ENCODE measurements around the gene FBXO34.
A peak's percentile ranks its signal among the peaks of the same experiment; 100 is the strongest.

The FBXO34 gene, protein sequence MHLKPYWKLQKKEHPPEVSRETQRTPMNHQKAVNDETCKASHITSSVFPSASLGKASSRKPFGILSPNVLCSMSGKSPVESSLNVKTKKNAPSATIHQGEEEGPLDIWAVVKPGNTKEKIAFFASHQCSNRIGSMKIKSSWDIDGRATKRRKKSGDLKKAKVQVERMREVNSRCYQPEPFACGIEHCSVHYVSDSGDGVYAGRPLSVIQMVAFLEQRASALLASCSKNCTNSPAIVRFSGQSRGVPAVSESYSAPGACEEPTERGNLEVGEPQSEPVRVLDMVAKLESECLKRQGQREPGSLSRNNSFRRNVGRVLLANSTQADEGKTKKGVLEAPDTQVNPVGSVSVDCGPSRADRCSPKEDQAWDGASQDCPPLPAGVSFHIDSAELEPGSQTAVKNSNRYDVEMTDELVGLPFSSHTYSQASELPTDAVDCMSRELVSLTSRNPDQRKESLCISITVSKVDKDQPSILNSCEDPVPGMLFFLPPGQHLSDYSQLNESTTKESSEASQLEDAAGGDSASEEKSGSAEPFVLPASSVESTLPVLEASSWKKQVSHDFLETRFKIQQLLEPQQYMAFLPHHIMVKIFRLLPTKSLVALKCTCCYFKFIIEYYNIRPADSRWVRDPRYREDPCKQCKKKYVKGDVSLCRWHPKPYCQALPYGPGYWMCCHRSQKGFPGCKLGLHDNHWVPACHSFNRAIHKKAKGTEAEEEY

DNA sequence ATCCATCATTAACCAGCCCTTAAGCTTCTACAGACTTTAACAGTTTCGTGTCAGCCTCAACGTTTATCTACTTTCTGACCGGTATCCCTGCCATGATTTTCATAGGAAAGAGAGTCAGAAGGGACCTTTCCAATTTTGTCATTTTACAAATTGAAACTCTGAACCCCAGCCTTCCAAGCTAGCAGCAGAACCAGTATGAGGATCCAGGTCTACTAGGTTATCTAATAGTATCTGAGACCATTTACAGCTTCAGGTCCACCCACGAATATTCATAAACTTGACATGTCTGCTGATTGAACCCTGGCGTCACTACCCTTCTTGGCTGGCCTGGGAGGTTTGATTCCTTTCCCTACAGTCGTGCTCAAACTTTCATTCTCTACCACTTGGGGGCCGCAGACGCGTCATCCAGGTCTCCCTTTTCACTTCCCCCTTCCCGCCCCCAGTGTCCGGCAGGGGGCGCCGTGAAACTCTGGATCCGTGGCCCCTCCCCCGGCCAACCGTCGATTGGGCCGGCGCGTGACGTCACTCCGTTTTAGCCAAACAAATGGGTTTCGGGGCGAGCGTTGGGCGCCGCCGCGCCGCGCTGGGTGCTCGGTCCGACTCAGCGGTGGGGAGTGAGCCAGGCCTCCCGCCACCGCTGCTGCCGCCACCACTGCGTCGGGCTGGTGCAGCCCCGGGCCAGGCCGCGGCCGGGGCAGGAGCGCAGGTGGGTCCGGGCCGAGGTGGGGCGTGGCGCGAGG, at the start of gene FBXO34:
Gene FBXO34 (plus strand): TSS at position 590 of the 740 bp plus-strand sequence. CDS start 78,970 bp downstream, outside the sequence.
- Histone ChIP-seq H3K4me2 (ENCODE audit: low read depth, low read length, poor library complexity, severe bottlenecking) (peak within 1 kb of the TSS; percentile 85), H3K4me1 (ENCODE audit: insufficient read depth, low read length, poor library complexity, severe bottlenecking) (peaks cover 40% of the 10 kb centered on the region), H3K79me2 (ENCODE audit: insufficient read depth, low read length) (peaks cover 45% of the 10 kb centered on the region), H3F3A (ENCODE audit: low read depth) (no peaks in the 10 kb centered on the region), H3K27me3 (ENCODE audit: insufficient read depth, low read length, poor library complexity, severe bottlenecking) (no peaks in the 10 kb centered on the region), H3K9me2 (replicated peaks; ENCODE audit: low read depth, low read length) (no peaks in the 10 kb centered on the region), H2AFZ (ENCODE audit: low read length) (peak within 1 kb of the TSS; percentile 95), H4K20me1 (ENCODE audit: insufficient read depth, low read length, poor library complexity, severe bottlenecking) (peaks cover 39% of the 10 kb centered on the region), H3K9me3 (ENCODE audit: insufficient read depth, low read depth, low read length) (no peaks in the 10 kb centered on the region), H3K4me3 (ENCODE audit: low read length, poor library complexity, severe bottlenecking) (peak within 1 kb of the TSS; percentile 85), H3K36me3 (ENCODE audit: insufficient read depth, low read length) (no peaks in the 10 kb centered on the region), H3K9ac (ENCODE audit: low read depth, low read length, poor library complexity, severe bottlenecking) (peak within 1 kb of the TSS; percentile 89)
- TF ChIP-seq, protein P1, sequence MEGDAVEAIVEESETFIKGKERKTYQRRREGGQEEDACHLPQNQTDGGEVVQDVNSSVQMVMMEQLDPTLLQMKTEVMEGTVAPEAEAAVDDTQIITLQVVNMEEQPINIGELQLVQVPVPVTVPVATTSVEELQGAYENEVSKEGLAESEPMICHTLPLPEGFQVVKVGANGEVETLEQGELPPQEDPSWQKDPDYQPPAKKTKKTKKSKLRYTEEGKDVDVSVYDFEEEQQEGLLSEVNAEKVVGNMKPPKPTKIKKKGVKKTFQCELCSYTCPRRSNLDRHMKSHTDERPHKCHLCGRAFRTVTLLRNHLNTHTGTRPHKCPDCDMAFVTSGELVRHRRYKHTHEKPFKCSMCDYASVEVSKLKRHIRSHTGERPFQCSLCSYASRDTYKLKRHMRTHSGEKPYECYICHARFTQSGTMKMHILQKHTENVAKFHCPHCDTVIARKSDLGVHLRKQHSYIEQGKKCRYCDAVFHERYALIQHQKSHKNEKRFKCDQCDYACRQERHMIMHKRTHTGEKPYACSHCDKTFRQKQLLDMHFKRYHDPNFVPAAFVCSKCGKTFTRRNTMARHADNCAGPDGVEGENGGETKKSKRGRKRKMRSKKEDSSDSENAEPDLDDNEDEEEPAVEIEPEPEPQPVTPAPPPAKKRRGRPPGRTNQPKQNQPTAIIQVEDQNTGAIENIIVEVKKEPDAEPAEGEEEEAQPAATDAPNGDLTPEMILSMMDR (conservative IDR thresholded peaks at IDR 0.05; ENCODE audit: low read length) = peak; percentile 99
- TF ChIP-seq EZH2phosphoT487 (IDR thresholded peaks at IDR 0.05; ENCODE audit: borderline replicate concordance) = no peak

DNA sequence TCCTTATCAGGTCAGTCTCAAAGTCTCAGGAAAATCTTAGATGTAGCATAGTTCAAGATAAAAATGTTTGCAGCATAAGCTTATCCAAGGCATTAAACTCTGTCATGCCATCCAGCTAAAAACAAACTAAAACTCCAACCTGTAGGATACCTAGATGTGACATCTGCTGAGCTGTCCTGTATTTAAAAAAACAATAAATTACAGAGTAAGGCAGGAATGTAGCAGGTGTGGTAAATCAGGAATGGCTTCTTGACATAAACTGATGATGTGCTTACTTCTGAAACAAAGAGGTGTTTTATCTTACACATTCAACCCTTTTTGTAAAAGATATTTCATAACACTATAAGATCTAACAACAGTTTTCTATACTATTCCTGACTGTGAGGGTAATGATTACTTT, 49.3 kb upstream of the FBXO34 start:
- TF ChIP-seq, protein P1 (conservative IDR thresholded peaks at IDR 0.05; ENCODE audit: low read length) = no peak
- no peak for TF ChIP-seq EZH2phosphoT487 (IDR thresholded peaks at IDR 0.05; ENCODE audit: borderline replicate concordance)
- Histone ChIP-seq H3K4me3 (ENCODE audit: low read length, poor library complexity, severe bottlenecking) (no peak overlapping the region), H3K4me2 (ENCODE audit: low read depth, low read length, poor library complexity, severe bottlenecking) (no peak overlapping the region), H4K20me1 (ENCODE audit: insufficient read depth, low read length, poor library complexity, severe bottlenecking) (no peaks in the 10 kb centered on the region), H3K79me2 (ENCODE audit: insufficient read depth, low read length) (no peaks in the 10 kb centered on the region), H3K9me2 (replicated peaks; ENCODE audit: low read depth, low read length) (no peaks in the 10 kb centered on the region), H3K4me1 (ENCODE audit: insufficient read depth, low read length, poor library complexity, severe bottlenecking) (no peaks in the 10 kb centered on the region), H2AFZ (ENCODE audit: low read length) (no peak overlapping the region; the same call in 1 of the 2 replicates), H3K27me3 (ENCODE audit: insufficient read depth, low read length, poor library complexity, severe bottlenecking) (no peaks in the 10 kb centered on the region), H3K9me3 (ENCODE audit: insufficient read depth, low read depth, low read length) (no peaks in the 10 kb centered on the region), H3K9ac (ENCODE audit: low read depth, low read length, poor library complexity, severe bottlenecking) (no peak overlapping the region), H3K36me3 (ENCODE audit: insufficient read depth, low read length) (no peaks in the 10 kb centered on the region), H3F3A (ENCODE audit: low read depth) (no peaks in the 10 kb centered on the region)

DNA sequence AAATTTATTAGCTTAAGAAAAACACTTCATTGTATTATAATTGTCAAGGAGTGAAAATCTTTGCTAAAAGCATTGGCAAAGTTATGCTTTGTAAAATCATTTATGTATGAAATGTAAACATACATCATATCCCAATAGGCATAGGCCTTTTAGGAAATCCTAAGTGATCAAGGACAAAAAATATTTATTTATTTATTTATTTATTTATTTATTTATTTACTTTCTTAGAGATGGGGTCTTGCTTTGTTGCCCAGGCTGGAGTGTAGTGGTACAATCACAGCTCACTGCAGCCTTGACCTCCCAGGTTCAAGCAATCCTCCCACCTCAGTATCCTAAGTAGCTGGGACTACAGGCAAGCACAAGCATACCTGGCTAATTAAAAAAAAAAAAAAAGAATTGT, 47.9 kb upstream of the FBXO34 start:
- no peaks in the 10 kb centered on the region for H3K4me1 ChIP-seq (ENCODE audit: insufficient read depth, low read length, poor library complexity, severe bottlenecking)
- no peaks in the 10 kb centered on the region for H3K36me3 ChIP-seq (ENCODE audit: insufficient read depth, low read length)
- H3K79me2 ChIP-seq (ENCODE audit: insufficient read depth, low read length) = no peaks in the 10 kb centered on the region
- no peaks in the 10 kb centered on the region for H3K9me3 ChIP-seq (ENCODE audit: insufficient read depth, low read depth, low read length)
- no peaks in the 10 kb centered on the region for H3K27me3 ChIP-seq (ENCODE audit: insufficient read depth, low read length, poor library complexity, severe bottlenecking)
- H3K9me2 ChIP-seq (replicated peaks; ENCODE audit: low read depth, low read length) = no peaks in the 10 kb centered on the region
- no peak overlapping the region for H3K9ac ChIP-seq (ENCODE audit: low read depth, low read length, poor library complexity, severe bottlenecking)
- H3K4me2 ChIP-seq (ENCODE audit: low read depth, low read length, poor library complexity, severe bottlenecking) = no peak overlapping the region
- H4K20me1 ChIP-seq (ENCODE audit: insufficient read depth, low read length, poor library complexity, severe bottlenecking) = no peaks in the 10 kb centered on the region
- H3K4me3 ChIP-seq (ENCODE audit: low read length, poor library complexity, severe bottlenecking) = no peak overlapping the region
- TF ChIP-seq, protein P1 (conservative IDR thresholded peaks at IDR 0.05; ENCODE audit: low read length) = no peak
- no peak for TF ChIP-seq EZH2phosphoT487 (IDR thresholded peaks at IDR 0.05; ENCODE audit: borderline replicate concordance)
- no peak overlapping the region for H2AFZ ChIP-seq (ENCODE audit: low read length)
- H3F3A ChIP-seq (ENCODE audit: low read depth) = no peaks in the 10 kb centered on the region
